H9 (cell line): Measurements from ENCODE around the gene UBE3C. TPM values are rescaled to one million over a fixed set of nuclear protein-coding genes. Genes with fewer than 3 reads are reported as not detected.
"Not testable (repeated sequence)": the region's sequence is repeated elsewhere in the genome, so short reads cannot be mapped to it uniquely, and the experiment has no call there.

Source experiments
- DNase-seq: peaks from one replicate; pipeline ENCODE4 v3.0.0-alpha.2; 2017
- H2AFZ ChIP-seq: one replicate; pipeline ENCODE4 v1.6.1; 2013; ENCODE audit warnings: mild to moderate bottlenecking, low read length, control low read depth, moderate library complexity
- H2AK5ac ChIP-seq: 2 replicates; pipeline ENCODE4 v1.6.1; 2013; ENCODE audit warnings: low read length, control low read depth, mixed read lengths; ENCODE audit not compliant: insufficient read length
- H2BK120ac ChIP-seq: one replicate; pipeline ENCODE4 v1.6.1; 2013; ENCODE audit warnings: low read depth, mild to moderate bottlenecking, low read length, control low read depth, inconsistent platforms; ENCODE audit not compliant: poor library complexity, severe bottlenecking
- H2BK12ac ChIP-seq: 2 replicates; pipeline ENCODE4 v1.6.1; 2013; ENCODE audit warnings: low read length, control low read depth, mixed read lengths, low read depth; ENCODE audit not compliant: insufficient read length
- H2BK15ac ChIP-seq: 2 replicates; pipeline ENCODE4 v1.6.1; 2013; ENCODE audit warnings: low read depth, low read length, control low read depth
- H2BK20ac ChIP-seq: one replicate; pipeline ENCODE4 v1.6.1; 2013; ENCODE audit warnings: low read depth, mild to moderate bottlenecking, low read length, control low read depth, inconsistent platforms; ENCODE audit not compliant: poor library complexity, severe bottlenecking
- H2BK5ac ChIP-seq: 2 replicates; pipeline ENCODE4 v1.6.1; 2013; ENCODE audit warnings: low read length, control low read depth, mixed read lengths; ENCODE audit not compliant: insufficient read length
- H3K14ac ChIP-seq: 2 replicates; pipeline ENCODE4 v1.6.1; 2013; ENCODE audit warnings: low read length, control low read depth; ENCODE audit not compliant: insufficient read depth
- H3K18ac ChIP-seq: 2 replicates; pipeline ENCODE4 v1.6.1; 2013; ENCODE audit warnings: low read depth, mild to moderate bottlenecking, mixed read lengths, low read length, control low read depth; ENCODE audit not compliant: insufficient read length
- H3K23ac ChIP-seq: 2 replicates; pipeline ENCODE4 v1.6.1; 2013; ENCODE audit warnings: low read length, control low read depth, mixed read lengths, low read depth; ENCODE audit not compliant: insufficient read length
- H3K23me2 ChIP-seq: 2 replicates; pipeline ENCODE4 v1.6.1; 2013; ENCODE audit warnings: low read depth, mild to moderate bottlenecking, mixed read lengths, low read length, control low read depth; ENCODE audit not compliant: insufficient read length, poor library complexity, severe bottlenecking
- H3K27ac ChIP-seq: 2 replicates; pipeline ENCODE4 v1.5.1; 2013; ENCODE audit warnings: low read length, control low read depth, mixed read lengths, low read depth; ENCODE audit not compliant: insufficient read length
- H3K27me3 ChIP-seq: 2 replicates; pipeline ENCODE4 v1.6.1; 2013; ENCODE audit warnings: low read length, control low read depth, inconsistent platforms; ENCODE audit not compliant: insufficient read depth
- H3K4ac ChIP-seq: 2 replicates; pipeline ENCODE4 v1.6.1; 2013; ENCODE audit warnings: low read depth, mild to moderate bottlenecking, control low read depth, inconsistent platforms, low read length, moderate library complexity
- H3K4me1 ChIP-seq: 2 replicates; pipeline ENCODE4 v1.6.1; 2013; ENCODE audit warnings: low read length, control low read depth, inconsistent platforms; ENCODE audit not compliant: insufficient read depth
- H3K4me2 ChIP-seq: 2 replicates; pipeline ENCODE4 v1.6.1; 2013; ENCODE audit warnings: low read length, control low read depth, mixed read lengths; ENCODE audit not compliant: insufficient read length, insufficient read depth
- H3K56ac ChIP-seq: 2 replicates; pipeline ENCODE4 v1.6.1; 2013; ENCODE audit warnings: low read depth, mild to moderate bottlenecking, mixed read lengths, low read length, control low read depth; ENCODE audit not compliant: insufficient read length
- H3K79me1 ChIP-seq: 2 replicates; pipeline ENCODE4 v1.6.1; 2013; ENCODE audit warnings: low read depth, mild to moderate bottlenecking, moderate library complexity, low read length, control low read depth, inconsistent platforms; ENCODE audit not compliant: insufficient read depth, poor library complexity, severe bottlenecking
- H3K79me2 ChIP-seq: 2 replicates; pipeline ENCODE4 v1.6.1; 2013; ENCODE audit warnings: low read length, control low read depth, inconsistent platforms; ENCODE audit not compliant: insufficient read depth
- H3K9ac ChIP-seq: 2 replicates; pipeline ENCODE4 v1.6.1; 2013; ENCODE audit warnings: low read length, control low read depth, mixed read lengths; ENCODE audit not compliant: insufficient read length; ENCODE audit errors: extremely low read depth
- H3K9me3 ChIP-seq: one replicate; pipeline ENCODE4 v1.6.1; 2013; ENCODE audit warnings: low read depth, low read length, inconsistent platforms; ENCODE audit not compliant: control insufficient read depth
- H3T11ph ChIP-seq: one replicate; pipeline ENCODE4 v1.6.1; 2013; ENCODE audit warnings: mild to moderate bottlenecking, low read length, control low read depth, inconsistent platforms
- H4K20me1 ChIP-seq: one replicate; pipeline ENCODE4 v1.6.1; 2013; ENCODE audit not compliant: control insufficient read depth, insufficient read length, insufficient read depth
- H4K5ac ChIP-seq: 2 replicates; pipeline ENCODE4 v1.6.1; 2013; ENCODE audit warnings: low read depth, mild to moderate bottlenecking, mixed read lengths, low read length, control low read depth; ENCODE audit not compliant: insufficient read length
- H4K8ac ChIP-seq: replicated peaks from 2 replicates; pipeline ENCODE4 v1.6.1; 2013; ENCODE audit warnings: low read length, control low read depth, mixed read lengths, low read depth; ENCODE audit not compliant: insufficient read length
- H4K91ac ChIP-seq: 2 replicates; pipeline ENCODE4 v1.6.1; 2013; ENCODE audit warnings: low read depth, mild to moderate bottlenecking, moderate library complexity, mixed read lengths, low read length, control low read depth; ENCODE audit not compliant: insufficient read length
- H3K27ac Mint-ChIP-seq, 3 experiments: 2 replicates in 2 of 3; 3 replicates in 1 of 3; pipeline ENCODE4 v1.8.0; 2020 to 2021; ENCODE audit warnings: mixed read lengths in 3 of 3, mild to moderate bottlenecking in 1 of 3, moderate library complexity in 1 of 3
- H3K27me3 Mint-ChIP-seq: 2 replicates; pipeline ENCODE4 v1.8.0; 2021; ENCODE audit warnings: low read depth, mild to moderate bottlenecking, moderate library complexity, mixed read lengths
- H3K36me3 Mint-ChIP-seq, 3 experiments: 2 replicates in 2 of 3; 3 replicates in 1 of 3; pipeline ENCODE4 v1.8.0; 2020 to 2021; ENCODE audit warnings: low read depth in 3 of 3, mixed read lengths in 3 of 3; ENCODE audit not compliant: insufficient read depth in 1 of 3
- H3K4me1 Mint-ChIP-seq, 2 experiments: 2 replicates each; pipeline ENCODE4 v1.8.0; 2020; ENCODE audit warnings: mixed read lengths in 2 of 2
- H3K4me3 Mint-ChIP-seq, 2 experiments: 2 replicates in 1 of 2; 3 replicates in 1 of 2; pipeline ENCODE4 v1.8.0; 2020 to 2021; ENCODE audit warnings: mild to moderate bottlenecking in 2 of 2, mixed read lengths in 2 of 2, moderate library complexity in 1 of 2
- H3K9me3 Mint-ChIP-seq, 2 experiments: 2 replicates in 1 of 2; 3 replicates in 1 of 2; pipeline ENCODE4 v1.8.0; 2020; ENCODE audit warnings: mild to moderate bottlenecking in 2 of 2, mixed read lengths in 2 of 2, moderate library complexity in 1 of 2
- CTCF ChIP-seq: fragments of 200-600 bp; sonication (generic); conservative IDR thresholded peaks from 3 replicates; pipeline ENCODE4 v1.8.0; 2021; ENCODE audit warnings: antibody characterized with exemption, mild to moderate bottlenecking
- WGBS: extraction: QIAGEN DNeasy Blood & Tissue Kit; methylation state at CpG from one replicate; pipeline ENCODE4 v1.1.7; 2013; ENCODE audit warnings: missing lambda C conversion rate, low lambda C conversion rate, mixed read lengths; ENCODE audit not compliant: insufficient read length; ENCODE audit errors: extremely low coverage; 5-methylcytosine and 5-hydroxymethylcytosine counted together
- total RNA-seq: library from RNA; stranded (reverse); gene quantifications from 2 replicates; pipeline ENCODE4 v1.2.1, GENCODE V29; 2021

The UBE3C gene
- total RNA-seq, 1 experiment from 2014 or later: 63.3 TPM

GRCh38 chr7:157129907-157130460 is 8.7 kb upstream of the UBE3C start:
- H2BK20ac ChIP-seq: no peak overlapping the region
- Mint-ChIP-seq H3K27me3 (peaks cover 25% of the 10 kb centered on the region), H3K4me3 (no peak overlapping the region), H3K27ac (no peak overlapping the region), H3K9me3 (no peaks in the 10 kb centered on the region), H3K36me3 (no peaks in the 10 kb centered on the region), H3K4me1 (0 out of 4 replicates have a peak, but pooled peaks cover 0 to 2% of the 10 kb centered on the region in 2 experiments)
- no peaks in the 10 kb centered on the region for H3K79me2 ChIP-seq
- H4K91ac ChIP-seq: no peak overlapping the region
- H2AFZ ChIP-seq: no peak overlapping the region
- no peak overlapping the region for H3K4ac ChIP-seq
- H2BK120ac ChIP-seq: no peak overlapping the region
- no peak overlapping the region for H3K14ac ChIP-seq
- H3K23me2 ChIP-seq: no peaks in the 10 kb centered on the region
- no peak overlapping the region for H3K27ac ChIP-seq
- no peaks in the 10 kb centered on the region for H4K20me1 ChIP-seq
- no peak overlapping the region for H4K8ac ChIP-seq
- H3K56ac ChIP-seq: no peak overlapping the region
- H3K9ac ChIP-seq: no peak overlapping the region
- no peaks in the 10 kb centered on the region for H3K27me3 ChIP-seq
- no peak overlapping the region for H2AK5ac ChIP-seq
- no peaks in the 10 kb centered on the region for H3K4me1 ChIP-seq
- no peaks in the 10 kb centered on the region for H3K9me3 ChIP-seq
- H4K5ac ChIP-seq: no peak overlapping the region
- DNase-seq: no peak
- no peak overlapping the region for H2BK15ac ChIP-seq
- H3K4me2 ChIP-seq: no peak overlapping the region
- H2BK5ac ChIP-seq: no peak overlapping the region
- no peaks in the 10 kb centered on the region for H3K79me1 ChIP-seq
- H3T11ph ChIP-seq: no peak overlapping the region
- TF ChIP-seq CTCF: no peak
- WGBS: no CpG with 5 or more reads among the region's 15 CpGs
- H3K23ac ChIP-seq: no peak overlapping the region
- no peak overlapping the region for H3K18ac ChIP-seq
- H2BK12ac ChIP-seq: no peak overlapping the region

GRCh38 chr7:157130849-157131248 is 7.9 kb upstream of the UBE3C start:
- H3K4me1 ChIP-seq, H3K4me1 Mint-ChIP-seq, H2BK20ac ChIP-seq, H4K5ac ChIP-seq, H3K27me3 ChIP-seq, H2AK5ac ChIP-seq, H3K9me3 Mint-ChIP-seq, H3K4me3 Mint-ChIP-seq, H4K8ac ChIP-seq, H3K9ac ChIP-seq, H2BK5ac ChIP-seq, H3K79me1 ChIP-seq, H3K79me2 ChIP-seq, H3T11ph ChIP-seq, H2BK15ac ChIP-seq, H2BK12ac ChIP-seq, H3K27ac Mint-ChIP-seq, H3K56ac ChIP-seq, H3K23me2 ChIP-seq, DNase-seq, H3K4me2 ChIP-seq, H3K27ac ChIP-seq, H3K4ac ChIP-seq, H2AFZ ChIP-seq, H3K14ac ChIP-seq, H2BK120ac ChIP-seq, H3K9me3 ChIP-seq, H3K36me3 Mint-ChIP-seq, H4K20me1 ChIP-seq, H3K18ac ChIP-seq, H3K23ac ChIP-seq, H4K91ac ChIP-seq: not testable (repeated sequence)
- peaks cover 28% of the 10 kb centered on the region for H3K27me3 Mint-ChIP-seq
- no CpG with 5 or more reads among the region's 2 CpGs for WGBS
